Activated CD8-positive, alpha-beta memory T cell treated with anti-CD3 and anti-CD28 coated beads for 4 hours (primary cell): ENCODE data around the gene ZNF428.

ENCODE experiments used
- DNase-seq, 2 donors: peaks; one replicate each; pipeline ENCODE4 v3.0.0-alpha.2; 2020; ENCODE audit warnings: low read depth in 2 of 2

The ZNF428 gene

DNA sequence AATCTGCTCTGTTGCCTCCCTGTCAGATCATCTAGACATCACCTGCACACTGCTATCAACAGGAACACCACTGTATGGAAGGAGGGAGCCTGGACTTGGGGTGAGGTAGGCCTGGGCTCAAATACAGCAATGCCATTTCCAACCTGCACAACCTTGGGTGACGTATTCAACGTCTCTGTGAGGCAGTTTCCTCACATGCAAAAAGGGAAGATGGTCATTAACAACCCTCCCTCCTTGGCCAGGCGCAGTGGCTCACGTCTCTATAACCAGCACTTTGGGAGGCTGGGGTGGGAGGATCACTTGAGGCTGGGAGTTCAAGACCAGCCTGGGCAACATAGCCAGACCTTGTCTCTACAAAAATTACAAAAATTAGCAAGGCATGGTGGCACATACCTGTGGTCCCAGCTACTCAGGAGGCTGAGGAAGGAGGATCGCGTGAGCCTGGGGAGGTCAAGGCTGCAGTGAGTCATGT, 57.2 kb downstream of the ZNF428 start:
- DNase-seq, result no peak

GRCh38 chr19:43561139-43561970, 58.1 kb downstream of the ZNF428 start:
- no peak for DNase-seq

- DNase-seq, result no peak
Measured at GRCh38 chr19:43560687-43561086, 58.7 kb downstream of the ZNF428 start.
